H1 (cell line): Measurements from ENCODE around the gene WDFY4. TPM values are rescaled to one million over a fixed set of nuclear protein-coding genes. Genes with fewer than 3 reads are reported as not detected.

Experiments used
- CTCF ChIA-PET: fragments of 300-600 bp; sonication (Branson Sonifier 250); formaldehyde crosslinking; loops from one replicate; lab custom pipeline; 2021; ENCODE audit not compliant: partially characterized antibody; lab: Charles Lee
- POLR2A ChIA-PET: fragments of 300-600 bp; sonication (Branson Sonifier 250); formaldehyde crosslinking; loops from one replicate; lab custom pipeline; 2021; ENCODE audit warnings: inconsistent platforms; ENCODE audit not compliant: partially characterized antibody; lab: Charles Lee
- DNase-seq, 2 experiments: peaks; one replicate each; pipeline versions ENCODE4 v3.0.0 to v3.0.0-alpha.2; 2010 to 2022; ENCODE audit warnings: low spot score in 2 of 2, low read depth in 1 of 2, mixed read lengths in 1 of 2
- FAIRE-seq: peaks from 2 replicates; lab custom pipeline; 2011; peaks lifted over from hg19 to GRCh38; lab: Jason Lieb, UNC
- H2AFZ ChIP-seq: 2 replicates; pipeline ENCODE4 v1.8.1; 2012; ENCODE audit warnings: low read length, inconsistent platforms
- H2AK5ac ChIP-seq: 2 replicates; pipeline ENCODE4 v1.6.1; 2013; ENCODE audit warnings: low read depth, low read length
- H2BK120ac ChIP-seq: replicated peaks from 2 replicates; pipeline ENCODE3; 2013; ENCODE audit warnings: low read depth, low read length, inconsistent platforms
- H2BK12ac ChIP-seq: 2 replicates; pipeline ENCODE4 v1.6.1; 2013; ENCODE audit warnings: low read depth, low read length
- H2BK15ac ChIP-seq: 2 replicates; pipeline ENCODE4 v1.6.1; 2013; ENCODE audit warnings: low read length
- H2BK20ac ChIP-seq: 2 replicates; pipeline ENCODE4 v1.6.1; 2013; ENCODE audit warnings: low read length
- H2BK5ac ChIP-seq: 2 replicates; pipeline ENCODE4 v1.6.1; 2013; ENCODE audit warnings: low read depth, low read length
- H3K14ac ChIP-seq: 2 replicates; pipeline ENCODE4 v1.6.1; 2013; ENCODE audit warnings: inconsistent platforms; ENCODE audit not compliant: insufficient read length
- H3K18ac ChIP-seq: 2 replicates; pipeline ENCODE4 v1.6.1; 2013; ENCODE audit warnings: low read length; ENCODE audit errors: extremely low read depth
- H3K23ac ChIP-seq: 2 replicates; pipeline ENCODE4 v1.6.1; 2013; ENCODE audit warnings: inconsistent platforms; ENCODE audit not compliant: insufficient read length
- H3K23me2 ChIP-seq: 2 replicates; pipeline ENCODE4 v1.6.1; 2013; ENCODE audit warnings: low read depth, low read length
- H3K27ac ChIP-seq: 2 replicates; pipeline ENCODE4 v1.6.1; 2011; ENCODE audit warnings: low read depth, low read length, inconsistent platforms
- H3K27me3 ChIP-seq, 4 experiments: replicated peaks in 1 of 4; 1 replicate in 1 of 4; 2 replicates in 3 of 4; pipeline versions ENCODE4 v1.6.1 to v1.8.1; 2011 to 2013; ENCODE audit warnings: low read length in 3 of 4, mild to moderate bottlenecking in 3 of 4, inconsistent platforms in 2 of 4, mixed read lengths in 2 of 4, moderate library complexity in 1 of 4; ENCODE audit not compliant: control insufficient read depth in 3 of 4, insufficient read depth in 3 of 4; ENCODE audit errors: extremely low read depth in 1 of 4
- H3K36me3 ChIP-seq, 4 experiments: 2 replicates each; pipeline versions ENCODE4 v1.6.1 to v1.8.1; 2011 to 2013; ENCODE audit warnings: mild to moderate bottlenecking in 4 of 4, low read length in 3 of 4, moderate library complexity in 2 of 4, control low read depth in 1 of 4, inconsistent platforms in 1 of 4; ENCODE audit not compliant: insufficient read depth in 4 of 4, control insufficient read depth in 2 of 4
- H3K4ac ChIP-seq: replicated peaks from 2 replicates; pipeline ENCODE3; 2013; ENCODE audit warnings: low read length, low read depth, mixed read lengths, inconsistent platforms; ENCODE audit not compliant: insufficient read length
- H3K4me1 ChIP-seq, 4 experiments: replicated peaks in 1 of 4; 1 replicate in 1 of 4; 2 replicates in 3 of 4; pipeline versions ENCODE4 v1.6.1 to v1.8.1; 2011 to 2013; ENCODE audit warnings: low read length in 3 of 4, inconsistent platforms in 2 of 4, mixed read lengths in 1 of 4; ENCODE audit not compliant: insufficient read depth in 4 of 4, control insufficient read depth in 3 of 4
- H3K4me2 ChIP-seq, 2 experiments: 2 replicates each; pipeline versions ENCODE4 v1.6.1 to v1.8.1; 2011 to 2013; ENCODE audit warnings: low read depth in 2 of 2, low read length in 2 of 2, control low read depth in 1 of 2, inconsistent platforms in 1 of 2, mild to moderate bottlenecking in 1 of 2; ENCODE audit not compliant: insufficient read depth in 1 of 2
- H3K4me3 ChIP-seq, 4 experiments: fragments of 200-600, 300-600 bp in 1 of 4; sonication (generic), shearing (Covaris generic), sonication (Bioruptor Twin) in 1 of 4; 2 replicates each; pipeline versions ENCODE4 v1.5.1 to v1.8.1; 2011 to 2016; ENCODE audit warnings: low read length in 4 of 4, low read depth in 3 of 4, control low read depth in 2 of 4, inconsistent platforms in 2 of 4, mild to moderate bottlenecking in 2 of 4, mixed read lengths in 1 of 4, moderate library complexity in 1 of 4; ENCODE audit not compliant: insufficient read depth in 2 of 4; ENCODE audit errors: extremely low read depth in 1 of 4
- H3K56ac ChIP-seq: replicated peaks from 2 replicates; pipeline ENCODE3; 2013; ENCODE audit warnings: low read depth, mild to moderate bottlenecking, mixed read lengths, low read length, inconsistent platforms; ENCODE audit not compliant: insufficient read length
- H3K79me1 ChIP-seq: 2 replicates; pipeline ENCODE4 v1.6.1; 2013; ENCODE audit warnings: low read depth, low read length, control low read depth
- H3K79me2 ChIP-seq, 2 experiments: 2 replicates each; pipeline versions ENCODE4 v1.6.1 to v1.8.1; 2012 to 2013; ENCODE audit warnings: low read length in 2 of 2, mild to moderate bottlenecking in 2 of 2, inconsistent platforms in 1 of 2; ENCODE audit not compliant: insufficient read depth in 2 of 2, control insufficient read depth in 1 of 2
- H3K9ac ChIP-seq, 4 experiments: replicated peaks in 1 of 4; 1 replicate in 1 of 4; 2 replicates in 3 of 4; pipeline versions ENCODE4 v1.6.1 to v1.8.1; 2011 to 2013; ENCODE audit warnings: low read depth in 3 of 4, low read length in 3 of 4, control low read depth in 2 of 4, mild to moderate bottlenecking in 2 of 4, moderate library complexity in 2 of 4, inconsistent platforms in 1 of 4; ENCODE audit errors: extremely low read depth in 1 of 4
- H3K9me3 ChIP-seq, 2 experiments: 2 replicates each; pipeline versions ENCODE4 v1.6.1 to v1.8.1; 2012 to 2013; ENCODE audit warnings: mild to moderate bottlenecking in 2 of 2, moderate library complexity in 2 of 2, control low read depth in 1 of 2, inconsistent platforms in 1 of 2, low read depth in 1 of 2, low read length in 1 of 2, mixed read lengths in 1 of 2; ENCODE audit not compliant: insufficient read depth in 2 of 2
- H4K20me1 ChIP-seq, 2 experiments: replicated peaks in 1 of 2; 2 replicates each; pipeline versions ENCODE3 to v1.8.1; 2011 to 2013; ENCODE audit warnings: inconsistent platforms in 2 of 2, low read length in 2 of 2, mild to moderate bottlenecking in 1 of 2; ENCODE audit not compliant: insufficient read depth in 2 of 2, control insufficient read depth in 1 of 2
- H4K5ac ChIP-seq: 2 replicates; pipeline ENCODE4 v1.6.1; 2013; ENCODE audit warnings: low read length, low read depth, mixed read lengths, inconsistent platforms; ENCODE audit not compliant: insufficient read length
- H4K8ac ChIP-seq: 2 replicates; pipeline ENCODE4 v1.8.0; 2013; ENCODE audit warnings: mild to moderate bottlenecking, moderate library complexity, low read length, inconsistent platforms; ENCODE audit not compliant: insufficient read depth; ENCODE audit errors: extremely low read depth
- H4K91ac ChIP-seq: replicated peaks from 2 replicates; pipeline ENCODE3; 2013; ENCODE audit warnings: low read length, mixed read lengths, inconsistent platforms; ENCODE audit not compliant: insufficient read length
- GTF2F1 ChIP-seq: IDR thresholded peaks from 2 replicates; pipeline ENCODE4 v1.6.1; 2012; ENCODE audit warnings: low read depth, low read length, improper control_type of control experiment, borderline replicate concordance
- SAP30 ChIP-seq: fragments of 300-600 bp; sonication (generic); IDR thresholded peaks from 2 replicates; pipeline ENCODE4 v1.7.1; 2012; ENCODE audit warnings: low read length, moderate library complexity, mild to moderate bottlenecking, inconsistent platforms; ENCODE audit not compliant: insufficient read depth, insufficient replicate concordance
- SIX5 ChIP-seq: IDR thresholded peaks from 2 replicates; pipeline ENCODE4 v1.6.1; 2011; ENCODE audit warnings: mild to moderate bottlenecking, low read depth, low read length
- TEAD4 ChIP-seq: IDR thresholded peaks from 2 replicates; pipeline ENCODE4 v1.6.1; 2012; ENCODE audit warnings: low read depth, low read length, inconsistent platforms, mixed read lengths
- WGBS, 2 experiments: shearing (Covaris generic) in 1 of 2; methylation state at CpG; one replicate each; pipeline versions ENCODE4 v1.1.6 to v1.1.7; 2013 to 2015; ENCODE audit warnings: low lambda C conversion rate in 2 of 2, mixed read lengths in 2 of 2, inconsistent platforms in 1 of 2, low coverage in 1 of 2, missing lambda C conversion rate in 1 of 2; ENCODE audit not compliant: insufficient replicate concordance in 2 of 2, insufficient coverage in 1 of 2, insufficient read length in 1 of 2; ENCODE audit errors: extremely low coverage in 1 of 2, missing lambda C conversion rate in 1 of 2; 5-methylcytosine and 5-hydroxymethylcytosine counted together
- polyA plus RNA-seq, 7 experiments: library from polyadenylated mRNA; depleted of rRNA in 3 of 7; stranded (reverse) in 5 of 7; unstranded in 2 of 7; fragments of >200 nt in 5 of 7; fragments of 200-250 nt in 2 of 7; gene quantifications; 1 replicate in 5 of 7; 2 replicates in 1 of 7; 4 replicates in 1 of 7; pipeline versions ENCODE4 v1.2.1 to v1.2.3, GENCODE V29; 2011 to 2013; ENCODE audit warnings: missing spikeins in 2 of 7, mixed read lengths in 2 of 7
- total RNA-seq: library from RNA; stranded (reverse); fragmentation: NEBNext Ultra II Directional; extraction: Animal tissue kit (Norgen Biotek cat#: 25700); gene quantifications from 2 replicates; pipeline ENCODE4 v1.2.1, GENCODE V29; 2021

Gene WDFY4
- total and polyA plus RNA-seq, 2 of the 8 experiments (the other 6 are each of a cell fraction or from before 2014, with no cell fraction given): not detected

GRCh38 chr10:48639632-48640031 lies 45.0 kb upstream of the WDFY4 start:
- POLR2A ChIA-PET: no interaction called here
- TF ChIP-seq GTF2F1 (no peak), SAP30 (no peak), TEAD4 (no peak), SIX5 (no peak)

More at GRCh38 chr10:48639632-48640031, 45.0 kb upstream of the WDFY4 start:
- H3K27me3 ChIP-seq: no peaks in the 10 kb centered on the region
- no peak for DNase-seq
- H3K79me2 ChIP-seq: no peaks in the 10 kb centered on the region
- H3K23me2 ChIP-seq: peaks cover 6% of the 10 kb centered on the region; the same call in 1 of the 2 replicates
- no peak overlapping the region for H3K27ac ChIP-seq
- no peak overlapping the region for H2BK12ac ChIP-seq
- H3K4me1 ChIP-seq: no peaks in the 10 kb centered on the region
- no peak overlapping the region for H2AK5ac ChIP-seq
- no peak overlapping the region for H3K4me2 ChIP-seq
- 89% methylated on average over 1 of the region's 1 CpG; no CpG with 5 or more reads in 1 of the 2 experiments for WGBS, 2 experiments
- H3K4ac ChIP-seq: no peak overlapping the region
- no peak overlapping the region for H2BK120ac ChIP-seq
- FAIRE-seq: no peak
- H2BK5ac ChIP-seq: no peak overlapping the region
- H4K20me1 ChIP-seq: no peaks in the 10 kb centered on the region
- H3K4me3 ChIP-seq: no peak overlapping the region
- H3K14ac ChIP-seq: no peak overlapping the region
- H3K79me1 ChIP-seq: no peaks in the 10 kb centered on the region
- H2BK20ac ChIP-seq: no peak overlapping the region
- H3K9me3 ChIP-seq: no peaks in the 10 kb centered on the region
- H3K36me3 ChIP-seq: no peaks in the 10 kb centered on the region
- CTCF ChIA-PET: interaction anchor here (0.7 to 2.2 kb wide), 4 partner anchors 25 to 311 kb away, joined by 3 to 7 read pairs (median 5); no protein-coding TSS in a partner anchor
- no peak overlapping the region for H4K91ac ChIP-seq
- no peak overlapping the region for H4K8ac ChIP-seq
- H2BK15ac ChIP-seq: no peak overlapping the region
- H3K56ac ChIP-seq: no peak overlapping the region
- H2AFZ ChIP-seq: no peak overlapping the region
- H3K18ac ChIP-seq: no peak overlapping the region
- no peak overlapping the region for H4K5ac ChIP-seq
- no peak overlapping the region for H3K23ac ChIP-seq
- H3K9ac ChIP-seq: no peak overlapping the region
